ENCODE data around the gene BIK. TPM values are rescaled to one million over a fixed set of nuclear protein-coding genes. Genes with fewer than 3 reads are reported as not detected.
A peak's percentile ranks its signal among the peaks of the same experiment; 100 is the strongest.

Gene BIK
- total RNA-seq, 4 donors from 2014 or later, result 6.1 to 11.3 (median 7.3) TPM

- no peaks in the 10 kb centered on the region for H3K36me3 ChIP-seq
- H3K4me3 ChIP-seq, result peak within 1 kb of the TSS; percentile 62
- peaks cover 19% of the 10 kb centered on the region for H3K4me1 ChIP-seq
- no peaks in the 10 kb centered on the region for H3K9me3 ChIP-seq
- peak; percentile 89 to 92 for DNase-seq (ENCODE audit: low spot score in 2 of 2)
- peak within 1 kb of the TSS; percentile 63 for H3K27ac ChIP-seq
- 5% methylated on average over 27 of the region's 64 CpGs for WGBS
- no peaks in the 10 kb centered on the region for H3K27me3 ChIP-seq
- TF ChIP-seq POLR2AphosphoS5 (IDR thresholded peaks at IDR 0.05) (no peak), CTCF (IDR thresholded peaks at IDR 0.05) (peak in 1 of 2 donors; percentile 9)
These were observed 21.4 kb upstream of the BIK start, which contains the start of gene TTLL1 for GRCh38 chr22:43088984-43089717. TSS of gene TTLL1 (minus strand) at chr22:43089391. CDS start at chr22:43075586, 13,805 bp downstream.

- no peak for DNase-seq (ENCODE audit: low spot score in 2 of 2)
- Histone ChIP-seq H3K27ac (no peak overlapping the region), H3K4me3 (no peak overlapping the region), H3K27me3 (no peaks in the 10 kb centered on the region), H3K9me3 (no peaks in the 10 kb centered on the region), H3K4me1 (peaks cover 24% of the 10 kb centered on the region), H3K36me3 (no peaks in the 10 kb centered on the region)
- no peak for TF ChIP-seq POLR2AphosphoS5 (IDR thresholded peaks at IDR 0.05)
- TF ChIP-seq POLR2A (IDR thresholded peaks at IDR 0.05), result no peak
- peak in 1 of 2 donors; percentile 26 for TF ChIP-seq CTCF (IDR thresholded peaks at IDR 0.05)
- TF ChIP-seq EP300 (IDR thresholded peaks at IDR 0.05), result no peak
- 40% methylated on average over 6 of the region's 6 CpGs for WGBS
These were observed 20.3 kb upstream of the BIK start for GRCh38 chr22:43090130-43090789.

- DNase-seq (ENCODE audit: low spot score in 2 of 2), result no peak
- no peaks in the 10 kb centered on the region for H3K27me3 ChIP-seq
- 77% methylated on average over 9 of the region's 9 CpGs for WGBS
- peaks cover 4% of the 10 kb centered on the region for H3K9me3 ChIP-seq
- no peak overlapping the region for H3K4me3 ChIP-seq
- H3K27ac ChIP-seq, result no peak overlapping the region
- no peaks in the 10 kb centered on the region for H3K36me3 ChIP-seq
- H3K4me1 ChIP-seq, result peaks cover 24% of the 10 kb centered on the region
- no peak for TF ChIP-seq EP300 (IDR thresholded peaks at IDR 0.05)
- no peak for TF ChIP-seq POLR2AphosphoS5 (IDR thresholded peaks at IDR 0.05)
- TF ChIP-seq CTCF (IDR thresholded peaks at IDR 0.05), result no peak
- no peak for TF ChIP-seq POLR2A (IDR thresholded peaks at IDR 0.05)
These were observed 18.5 kb upstream of the BIK start for GRCh38 chr22:43092085-43092484.

- no peak overlapping the region for H3K4me3 ChIP-seq
- H3K9me3 ChIP-seq, result peaks cover 4% of the 10 kb centered on the region
- no peaks in the 10 kb centered on the region for H3K36me3 ChIP-seq
- H3K27me3 ChIP-seq, result no peaks in the 10 kb centered on the region
- H3K27ac ChIP-seq, result no peak overlapping the region
- WGBS, result 38% methylated on average over 5 of the region's 7 CpGs
- TF ChIP-seq POLR2AphosphoS5 (IDR thresholded peaks at IDR 0.05) (no peak), EP300 (IDR thresholded peaks at IDR 0.05) (no peak), CTCF (IDR thresholded peaks at IDR 0.05) (no peak), POLR2A (IDR thresholded peaks at IDR 0.05) (no peak)
- peaks cover 20% of the 10 kb centered on the region for H3K4me1 ChIP-seq
- no peak for DNase-seq (ENCODE audit: low spot score in 2 of 2)
These were observed 16.5 kb upstream of the BIK start for GRCh38 chr22:43094085-43094484.

GRCh38 chr22:43094551-43094950, 16.0 kb upstream of the BIK start:
- no peak overlapping the region for H3K27ac ChIP-seq
- 53% methylated on average over 4 of the region's 4 CpGs for WGBS

More at GRCh38 chr22:43094551-43094950, 16.0 kb upstream of the BIK start:
- peaks cover 17% of the 10 kb centered on the region for H3K4me1 ChIP-seq
- no peak overlapping the region for H3K4me3 ChIP-seq
- DNase-seq (ENCODE audit: low spot score in 2 of 2), result no peak
- H3K9me3 ChIP-seq, result peaks cover 4% of the 10 kb centered on the region
- TF ChIP-seq CTCF (IDR thresholded peaks at IDR 0.05), result no peak
- no peak for TF ChIP-seq POLR2A (IDR thresholded peaks at IDR 0.05)
- TF ChIP-seq POLR2AphosphoS5 (IDR thresholded peaks at IDR 0.05), result no peak
- no peak for TF ChIP-seq EP300 (IDR thresholded peaks at IDR 0.05)
- H3K36me3 ChIP-seq, result no peaks in the 10 kb centered on the region
- no peaks in the 10 kb centered on the region for H3K27me3 ChIP-seq
